HL-60 (cell line): Measurements from ENCODE around the gene PTPRJ.

Experiments used
- POLR2AphosphoS5 ChIP-seq: IDR thresholded peaks from 2 replicates; pipeline ENCODE4 v1.6.1; 2012; ENCODE audit warnings: low read depth
- TF ChIP-seq, protein P1 (sequence below): IDR thresholded peaks from one replicate; pipeline ENCODE4 v1.5.1; 2011; ENCODE audit warnings: low read length, control low read depth, inconsistent platforms; ENCODE audit not compliant: insufficient read depth
- TF ChIP-seq, protein P2 (sequence below): IDR thresholded peaks from 2 replicates; pipeline ENCODE4 v1.6.1; 2012; ENCODE audit warnings: low read depth; ENCODE audit not compliant: insufficient replicate concordance

DNA sequence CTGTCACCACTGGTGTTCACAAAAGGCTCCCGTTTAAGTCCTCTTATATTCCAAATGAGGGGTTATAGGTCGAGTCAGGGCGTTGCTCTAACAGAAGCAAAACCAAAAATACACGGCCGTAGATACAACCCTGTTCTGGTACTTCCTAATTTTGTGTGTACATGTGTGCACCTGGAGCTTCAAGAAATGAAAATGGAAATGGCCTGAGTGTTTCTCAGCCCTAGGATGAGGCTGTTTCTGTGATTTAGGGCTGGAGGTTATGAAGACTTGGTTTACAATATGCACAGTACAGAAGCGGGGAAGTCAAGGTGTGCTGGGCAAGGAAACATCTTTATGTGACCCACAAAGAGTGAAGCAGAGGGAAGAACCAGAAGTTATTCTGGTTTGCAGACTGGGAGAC, 125.8 kb downstream of the PTPRJ start:
- no peak for TF ChIP-seq POLR2AphosphoS5
- TF ChIP-seq, protein P1, sequence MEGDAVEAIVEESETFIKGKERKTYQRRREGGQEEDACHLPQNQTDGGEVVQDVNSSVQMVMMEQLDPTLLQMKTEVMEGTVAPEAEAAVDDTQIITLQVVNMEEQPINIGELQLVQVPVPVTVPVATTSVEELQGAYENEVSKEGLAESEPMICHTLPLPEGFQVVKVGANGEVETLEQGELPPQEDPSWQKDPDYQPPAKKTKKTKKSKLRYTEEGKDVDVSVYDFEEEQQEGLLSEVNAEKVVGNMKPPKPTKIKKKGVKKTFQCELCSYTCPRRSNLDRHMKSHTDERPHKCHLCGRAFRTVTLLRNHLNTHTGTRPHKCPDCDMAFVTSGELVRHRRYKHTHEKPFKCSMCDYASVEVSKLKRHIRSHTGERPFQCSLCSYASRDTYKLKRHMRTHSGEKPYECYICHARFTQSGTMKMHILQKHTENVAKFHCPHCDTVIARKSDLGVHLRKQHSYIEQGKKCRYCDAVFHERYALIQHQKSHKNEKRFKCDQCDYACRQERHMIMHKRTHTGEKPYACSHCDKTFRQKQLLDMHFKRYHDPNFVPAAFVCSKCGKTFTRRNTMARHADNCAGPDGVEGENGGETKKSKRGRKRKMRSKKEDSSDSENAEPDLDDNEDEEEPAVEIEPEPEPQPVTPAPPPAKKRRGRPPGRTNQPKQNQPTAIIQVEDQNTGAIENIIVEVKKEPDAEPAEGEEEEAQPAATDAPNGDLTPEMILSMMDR: no peak
- TF ChIP-seq, protein P2, sequence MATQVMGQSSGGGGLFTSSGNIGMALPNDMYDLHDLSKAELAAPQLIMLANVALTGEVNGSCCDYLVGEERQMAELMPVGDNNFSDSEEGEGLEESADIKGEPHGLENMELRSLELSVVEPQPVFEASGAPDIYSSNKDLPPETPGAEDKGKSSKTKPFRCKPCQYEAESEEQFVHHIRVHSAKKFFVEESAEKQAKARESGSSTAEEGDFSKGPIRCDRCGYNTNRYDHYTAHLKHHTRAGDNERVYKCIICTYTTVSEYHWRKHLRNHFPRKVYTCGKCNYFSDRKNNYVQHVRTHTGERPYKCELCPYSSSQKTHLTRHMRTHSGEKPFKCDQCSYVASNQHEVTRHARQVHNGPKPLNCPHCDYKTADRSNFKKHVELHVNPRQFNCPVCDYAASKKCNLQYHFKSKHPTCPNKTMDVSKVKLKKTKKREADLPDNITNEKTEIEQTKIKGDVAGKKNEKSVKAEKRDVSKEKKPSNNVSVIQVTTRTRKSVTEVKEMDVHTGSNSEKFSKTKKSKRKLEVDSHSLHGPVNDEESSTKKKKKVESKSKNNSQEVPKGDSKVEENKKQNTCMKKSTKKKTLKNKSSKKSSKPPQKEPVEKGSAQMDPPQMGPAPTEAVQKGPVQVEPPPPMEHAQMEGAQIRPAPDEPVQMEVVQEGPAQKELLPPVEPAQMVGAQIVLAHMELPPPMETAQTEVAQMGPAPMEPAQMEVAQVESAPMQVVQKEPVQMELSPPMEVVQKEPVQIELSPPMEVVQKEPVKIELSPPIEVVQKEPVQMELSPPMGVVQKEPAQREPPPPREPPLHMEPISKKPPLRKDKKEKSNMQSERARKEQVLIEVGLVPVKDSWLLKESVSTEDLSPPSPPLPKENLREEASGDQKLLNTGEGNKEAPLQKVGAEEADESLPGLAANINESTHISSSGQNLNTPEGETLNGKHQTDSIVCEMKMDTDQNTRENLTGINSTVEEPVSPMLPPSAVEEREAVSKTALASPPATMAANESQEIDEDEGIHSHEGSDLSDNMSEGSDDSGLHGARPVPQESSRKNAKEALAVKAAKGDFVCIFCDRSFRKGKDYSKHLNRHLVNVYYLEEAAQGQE: no peak
